GM21390 (cell line): Measurements from ENCODE around the gene NSG1.

Source experiments
- ATAC-seq: cut with Tn5 transposase; IDR thresholded peaks from one replicate; pipeline ENCODE4 v1.9.1; 2021; ENCODE audit not compliant: unreplicated experiment

Gene NSG1

DNA sequence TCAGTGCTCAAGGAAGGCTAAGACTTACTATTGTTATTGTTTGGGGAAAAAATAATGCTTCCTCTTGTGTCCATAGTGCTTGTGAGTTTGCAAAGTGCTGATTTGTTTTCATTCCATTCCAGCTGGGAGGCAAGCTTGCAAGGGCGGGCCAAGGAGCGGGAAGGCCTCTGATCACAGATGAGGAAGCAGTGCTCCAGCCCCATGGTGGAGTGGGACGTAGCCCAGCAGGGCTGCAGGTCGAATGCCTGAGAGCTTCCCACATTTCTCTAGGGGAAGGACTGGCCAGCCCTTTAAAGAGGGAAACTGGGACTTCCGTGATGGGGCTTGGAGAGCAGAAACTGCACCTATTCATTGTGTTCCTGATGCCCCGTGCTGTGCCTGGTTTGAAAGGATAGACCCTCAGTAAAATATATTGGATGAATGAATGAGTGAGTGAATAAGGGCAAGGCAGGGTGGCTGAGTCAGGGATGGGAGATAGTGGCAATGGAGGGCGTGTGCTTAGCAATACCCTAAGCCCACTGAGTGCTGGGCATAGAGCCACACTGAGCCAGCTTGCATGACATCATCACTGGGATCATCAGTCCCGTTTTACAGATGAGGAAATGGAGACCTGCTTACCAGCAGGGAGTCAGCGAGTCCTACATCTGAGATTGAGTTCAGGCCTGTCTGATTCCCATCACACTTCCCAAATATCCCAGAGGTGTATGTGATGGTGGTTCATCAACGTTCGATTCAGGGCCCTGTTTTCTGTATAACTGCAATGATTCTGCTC, 17.9 kb upstream of the NSG1 start:
- no peak for ATAC-seq

- ATAC-seq: no peak
Observed at GRCh38 chr4:4374388-4375098, 12.4 kb upstream of the NSG1 start.

- ATAC-seq: no peak
Observed at GRCh38 chr4:4376074-4376473, 10.8 kb upstream of the NSG1 start.

GRCh38 chr4:4377191-4377590, 9.7 kb upstream of the NSG1 start:
- no peak for ATAC-seq

GRCh38 chr4:4377732-4378460, 9.0 kb upstream of the NSG1 start:
- ATAC-seq: no peak

GRCh38 chr4:4379540-4380087, 7.3 kb upstream of the NSG1 start:
- ATAC-seq: no peak

- ATAC-seq: no peak
Observed at GRCh38 chr4:4383085-4383484, 3.8 kb upstream of the NSG1 start.

- ATAC-seq: no peak
Observed at GRCh38 chr4:4384837-4385236, 2.1 kb upstream of the NSG1 start.

- ATAC-seq: no peak
Observed at GRCh38 chr4:4385729-4386295, 1.1 kb upstream of the NSG1 start.

DNA sequence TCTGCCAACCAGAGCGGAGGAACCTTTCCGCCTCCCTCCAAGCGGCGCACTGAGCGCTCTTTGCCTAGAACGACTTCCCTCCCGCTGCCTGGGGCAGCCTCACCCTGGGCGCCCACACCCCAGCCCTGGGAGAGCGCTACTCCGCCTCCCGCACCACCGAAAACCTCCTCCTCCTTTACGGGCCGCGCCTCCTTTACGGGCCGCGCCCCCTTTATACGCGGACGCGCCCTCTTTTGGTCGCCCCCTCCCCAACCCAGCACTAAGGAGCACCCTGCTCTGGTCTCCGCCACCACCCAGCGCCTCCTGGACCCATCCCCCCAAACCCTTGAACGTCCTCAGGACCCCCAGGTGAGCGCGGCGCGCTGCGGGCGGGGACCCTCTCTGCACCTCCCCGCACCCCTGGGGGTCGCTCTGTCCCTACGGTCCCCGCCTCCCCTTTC, 586 bp upstream of the NSG1 start:
- no peak for ATAC-seq

DNA sequence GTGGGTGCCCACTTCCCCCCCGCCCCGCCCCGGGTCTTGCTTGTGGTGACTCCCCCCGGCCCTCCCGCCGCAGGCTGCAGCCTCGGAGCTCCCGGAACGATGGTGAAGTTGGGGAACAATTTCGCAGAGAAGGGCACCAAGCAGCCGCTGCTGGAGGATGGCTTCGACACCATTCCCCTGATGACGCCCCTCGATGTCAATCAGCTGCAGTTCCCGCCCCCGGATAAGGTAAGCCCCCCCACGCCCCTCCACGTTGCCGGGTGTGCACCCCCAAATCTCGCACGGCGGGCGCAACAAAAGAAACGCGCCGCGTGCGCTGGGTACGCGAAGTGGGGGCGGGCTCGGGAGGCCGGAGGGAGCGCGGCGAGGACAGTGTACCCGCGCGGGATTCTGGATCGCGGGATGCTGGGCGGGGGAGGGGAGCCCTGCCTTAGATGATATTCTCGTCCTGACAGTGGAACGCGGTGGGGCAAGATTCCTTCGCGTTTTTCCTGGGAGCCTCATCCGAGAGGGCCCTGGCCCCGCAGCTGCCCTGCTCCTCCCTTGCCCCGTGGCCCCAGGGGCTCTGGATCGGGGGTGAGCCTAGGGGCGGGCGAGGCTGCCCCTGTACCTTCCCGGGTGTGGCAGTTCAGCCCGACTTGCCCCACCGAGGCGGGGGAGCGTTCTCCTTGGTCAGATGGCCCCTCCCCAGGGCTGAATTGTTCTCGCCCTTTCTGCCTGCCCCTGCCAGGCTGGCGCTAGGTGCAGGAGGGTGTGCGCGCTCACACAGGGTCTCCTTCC, 819 bp downstream of the NSG1 start:
- no peak for ATAC-seq

DNA sequence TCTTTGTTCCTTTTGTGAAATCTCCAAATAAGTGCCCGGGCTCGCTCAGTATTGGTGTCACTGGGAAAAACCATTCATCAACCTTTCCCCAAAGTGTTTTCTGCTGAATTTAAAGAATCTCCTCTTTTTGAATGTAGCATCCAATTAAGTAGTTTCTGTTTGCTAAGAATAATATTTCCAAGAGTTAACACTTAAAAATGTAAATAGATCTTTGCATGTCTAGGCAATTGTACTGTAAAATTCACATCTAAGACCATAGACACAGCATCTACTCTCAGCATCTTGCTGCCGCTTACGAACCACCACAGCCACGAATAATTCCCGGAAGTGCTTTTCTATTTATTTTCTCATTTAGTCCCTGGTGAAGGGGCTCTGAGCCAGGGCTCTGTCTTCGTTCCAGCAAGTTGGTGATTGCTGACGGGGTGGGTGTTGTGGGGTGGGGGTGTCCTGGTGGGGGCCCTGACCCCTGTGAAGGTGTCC, 1.4 kb downstream of the NSG1 start:
- ATAC-seq: no peak

- ATAC-seq: no peak
Observed at GRCh38 chr4:4388836-4389575, 2.1 kb downstream of the NSG1 start.

DNA sequence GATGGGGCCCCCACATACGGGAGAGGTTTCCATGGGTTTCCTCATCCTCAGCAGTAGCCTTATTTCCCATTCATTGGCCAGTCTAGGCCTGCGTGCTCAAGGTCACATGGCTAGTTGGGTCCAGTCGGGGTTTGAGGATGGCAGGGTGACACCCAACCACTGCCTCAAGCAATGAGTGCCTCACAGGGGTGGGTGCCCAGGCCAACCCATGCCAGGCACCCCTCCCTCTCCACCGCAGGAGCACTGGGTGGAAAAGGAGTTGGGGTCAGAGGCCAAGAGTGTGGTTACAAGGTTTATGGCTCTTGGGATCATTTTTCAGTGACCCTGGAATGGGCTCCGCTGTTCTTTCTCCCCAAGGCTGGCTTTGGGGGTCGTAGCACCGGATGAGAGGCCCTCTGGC, 3.1 kb downstream of the NSG1 start:
- ATAC-seq: no peak

GRCh38 chr4:4390515-4391240, 3.8 kb downstream of the NSG1 start:
- ATAC-seq: no peak

DNA sequence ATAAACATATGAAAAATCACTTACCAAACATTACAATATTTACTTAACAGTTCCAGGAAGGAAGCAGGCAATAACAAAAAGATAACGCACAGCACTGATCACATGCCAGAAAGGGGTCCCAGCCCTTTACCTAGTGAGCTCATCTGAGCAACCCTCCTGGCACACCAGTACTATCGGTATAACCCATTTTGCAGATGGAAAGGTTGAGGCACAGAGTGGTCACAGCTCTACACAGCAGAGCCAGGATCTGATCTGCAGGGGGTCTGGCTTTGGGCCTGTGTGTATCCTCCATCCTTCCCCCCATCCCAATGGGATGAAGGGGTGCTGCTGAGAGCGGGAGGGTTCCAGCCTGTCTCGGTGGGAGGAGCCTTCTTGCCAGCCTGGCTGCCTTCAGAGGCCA, 5.0 kb downstream of the NSG1 start:
- no peak for ATAC-seq

DNA sequence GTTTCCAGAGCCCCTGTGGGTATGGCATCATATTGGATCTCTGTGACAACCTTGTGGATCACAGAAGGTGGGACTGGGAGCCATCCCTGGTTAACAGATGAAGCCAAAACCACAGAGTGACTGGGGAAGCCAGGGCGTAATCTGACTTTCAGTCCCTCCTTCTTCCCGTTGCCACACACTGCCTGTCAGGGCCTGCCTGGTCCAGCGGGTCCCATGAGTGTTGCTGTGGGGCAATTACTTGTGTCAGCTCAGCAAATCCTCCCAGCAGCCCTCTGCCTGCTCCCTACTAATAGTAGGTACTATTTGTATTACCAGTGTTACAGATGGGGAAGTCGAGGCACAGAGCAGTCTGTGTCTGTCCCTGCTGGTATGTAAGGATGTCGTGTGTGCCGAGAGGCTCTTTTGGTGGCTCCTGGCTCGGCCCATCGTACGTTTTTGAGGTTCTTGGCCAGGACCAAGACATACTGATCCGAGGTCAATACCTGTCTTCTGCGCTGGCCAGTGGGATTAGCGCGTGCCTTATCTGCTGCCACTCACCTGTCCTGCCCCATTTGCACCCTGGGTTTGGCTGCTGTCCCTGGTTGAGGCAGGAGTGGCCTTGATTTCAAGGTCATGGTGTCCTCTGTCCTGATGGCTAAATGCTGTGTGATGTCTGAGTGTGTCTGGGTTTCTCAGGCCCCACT, 5.7 kb downstream of the NSG1 start:
- no peak for ATAC-seq

- ATAC-seq: no peak
Observed at GRCh38 chr4:4394644-4395043, 7.7 kb downstream of the NSG1 start.
